GM18858 (cell line): Measurements from ENCODE around the gene TMTC2.

ENCODE experiments used
- ATAC-seq: cut with Tn5 transposase; IDR thresholded peaks from one replicate; pipeline ENCODE4 v1.9.1; 2021; ENCODE audit not compliant: unreplicated experiment

Gene TMTC2

DNA sequence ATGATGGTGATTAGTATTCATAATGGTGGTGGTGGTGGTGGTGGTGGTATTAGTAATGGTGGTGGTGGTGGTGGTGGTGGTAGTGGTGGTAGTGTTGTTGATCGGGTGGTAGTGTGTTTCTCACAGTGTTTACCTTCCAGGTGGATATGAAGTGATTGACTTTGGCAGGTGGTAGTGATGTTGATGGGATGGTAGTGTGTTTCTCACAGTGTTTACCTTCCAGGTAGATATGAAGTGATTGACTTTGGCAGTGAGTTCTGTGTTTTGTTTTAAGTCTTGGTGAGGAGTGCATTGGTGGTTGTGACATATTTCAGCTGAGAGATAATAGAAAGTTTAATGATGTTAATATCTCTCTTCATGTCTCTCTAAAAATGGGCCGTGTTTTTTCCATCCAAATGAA is 189.4 kb downstream of the TMTC2 start:
- ATAC-seq, result no peak

DNA sequence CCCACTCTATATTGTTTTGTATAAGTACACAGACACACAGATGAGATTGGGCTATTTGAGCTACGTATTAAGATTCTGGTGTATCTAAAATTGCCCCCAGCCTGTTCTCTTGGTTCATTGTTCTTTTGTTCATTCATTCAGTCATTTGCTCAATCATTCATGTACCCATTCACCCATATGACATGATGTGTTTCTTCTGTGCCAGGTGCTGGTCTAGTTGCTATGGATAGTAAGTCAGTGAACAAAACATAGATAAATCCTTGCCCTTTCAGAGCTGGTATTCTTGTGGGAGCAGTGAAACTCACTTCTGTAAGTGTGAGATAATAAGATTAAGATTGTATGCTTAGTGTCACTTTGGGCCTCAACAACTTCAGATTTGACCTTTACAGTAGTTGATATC is 191.3 kb downstream of the TMTC2 start:
- no peak for ATAC-seq

DNA sequence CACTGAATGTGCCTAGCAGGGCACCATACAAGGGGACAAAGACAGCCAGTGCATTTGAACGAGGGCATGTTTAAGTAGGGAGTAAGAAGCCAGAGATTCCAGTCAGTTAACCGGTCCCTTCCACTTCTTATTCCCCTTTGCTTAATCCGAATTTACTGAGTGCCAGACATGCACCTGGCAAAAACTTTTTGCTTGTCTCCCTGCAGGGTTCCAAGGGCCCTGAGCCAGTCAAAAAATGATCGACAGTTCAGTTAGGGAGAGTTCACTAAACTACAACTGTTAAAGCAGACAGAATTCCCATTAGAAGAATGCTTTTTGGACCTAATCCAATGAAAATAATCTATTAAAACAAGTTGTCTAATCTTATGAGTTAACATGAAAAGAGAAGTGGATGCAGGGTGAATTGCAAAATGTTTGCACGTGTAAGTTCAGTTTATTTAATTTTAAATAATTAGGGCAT is 193.8 kb downstream of the TMTC2 start:
- ATAC-seq, result no peak

DNA sequence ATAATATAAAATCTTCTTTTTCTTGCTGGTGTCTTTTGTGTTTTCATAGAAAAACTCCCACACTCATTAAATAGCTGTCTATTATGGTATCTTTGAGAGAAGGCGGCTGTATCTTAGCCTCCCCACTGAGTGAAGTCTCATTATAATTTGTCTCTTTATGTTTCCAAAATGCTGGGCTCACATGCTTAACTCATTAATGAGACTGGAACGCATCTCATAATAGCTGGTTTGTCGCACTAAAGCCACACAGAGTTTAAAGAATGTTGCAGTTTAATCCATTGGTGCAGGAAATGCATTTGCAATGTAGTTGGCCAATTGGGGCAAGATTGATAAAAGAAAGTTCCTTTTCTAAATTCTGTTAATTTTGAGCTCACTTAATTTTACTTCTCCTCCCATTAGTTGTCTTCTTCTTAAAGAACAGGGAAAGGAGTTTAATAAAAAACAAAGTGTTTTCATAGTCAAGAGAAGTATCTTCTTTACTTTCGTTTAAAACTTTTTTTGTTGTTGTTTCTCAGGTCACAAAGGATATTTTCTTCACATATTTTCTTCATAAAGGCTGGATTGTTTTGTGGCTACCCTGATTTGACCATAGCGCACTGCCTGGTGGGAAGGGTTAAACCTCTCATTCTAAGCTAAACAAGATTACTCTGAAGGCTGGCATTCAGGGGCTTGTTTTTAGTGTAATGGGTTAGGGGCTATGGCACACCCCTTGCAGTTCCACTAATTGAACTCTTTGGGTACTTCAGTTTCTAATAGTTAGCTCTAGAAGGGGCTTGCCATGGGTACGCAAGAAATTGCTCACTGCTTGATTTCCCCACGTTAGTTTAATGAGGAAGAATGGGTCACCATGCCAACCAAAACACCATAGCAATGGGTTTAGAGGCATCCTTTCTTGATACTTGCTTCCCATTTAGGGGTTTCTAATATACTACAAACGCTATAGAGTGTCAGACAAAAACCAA is 197.0 kb downstream of the TMTC2 start:
- ATAC-seq, result no peak

DNA sequence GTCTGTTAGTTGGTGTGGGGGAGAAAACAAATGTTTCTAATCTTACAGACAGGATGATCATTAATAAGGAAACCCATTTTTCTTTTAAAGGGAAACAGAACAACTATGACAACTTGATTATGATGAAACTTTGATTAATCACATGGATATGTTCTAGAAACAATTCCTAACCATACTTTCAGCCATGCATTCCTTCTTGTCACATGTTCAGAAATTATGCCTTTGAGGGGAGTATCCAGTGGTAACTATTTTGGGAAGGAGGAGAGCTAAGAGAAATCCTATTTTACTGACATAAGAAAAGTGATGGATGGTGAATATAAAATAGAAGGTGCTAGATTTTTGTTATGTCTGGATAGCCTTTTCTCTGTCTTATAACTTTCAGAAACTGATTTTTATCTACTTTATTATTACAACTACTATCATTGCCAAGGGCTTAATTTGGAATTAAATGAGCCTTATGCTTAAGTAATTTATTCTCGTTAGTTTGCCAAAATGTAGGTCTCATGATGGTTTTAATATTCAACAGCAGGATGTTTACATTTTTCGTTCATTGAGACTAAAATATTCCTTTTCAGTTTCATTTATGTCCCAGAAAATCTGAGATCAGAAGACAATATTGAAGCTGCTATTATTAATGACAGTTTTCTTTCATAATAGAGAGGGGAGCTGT is 200.1 kb downstream of the TMTC2 start:
- no peak for ATAC-seq

DNA sequence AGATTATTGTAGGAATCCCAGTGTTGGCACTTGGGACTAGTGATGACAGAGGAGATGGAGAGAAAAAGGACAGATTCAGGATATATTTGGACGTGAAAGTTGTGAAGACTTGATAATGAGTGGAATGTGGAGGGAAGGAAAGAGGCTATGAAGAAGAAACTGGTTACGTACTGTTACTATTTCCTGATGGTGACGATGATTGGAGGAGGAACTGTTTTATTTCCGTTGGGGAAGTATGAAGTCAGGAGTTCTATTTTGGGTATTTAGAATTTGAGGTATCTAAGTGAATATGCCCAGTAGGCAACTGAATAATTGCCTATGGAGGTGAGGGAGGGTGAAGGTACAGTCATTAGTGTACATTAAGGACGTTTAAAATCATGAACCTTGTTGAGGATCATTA is 207.2 kb downstream of the TMTC2 start:
- no peak for ATAC-seq

DNA sequence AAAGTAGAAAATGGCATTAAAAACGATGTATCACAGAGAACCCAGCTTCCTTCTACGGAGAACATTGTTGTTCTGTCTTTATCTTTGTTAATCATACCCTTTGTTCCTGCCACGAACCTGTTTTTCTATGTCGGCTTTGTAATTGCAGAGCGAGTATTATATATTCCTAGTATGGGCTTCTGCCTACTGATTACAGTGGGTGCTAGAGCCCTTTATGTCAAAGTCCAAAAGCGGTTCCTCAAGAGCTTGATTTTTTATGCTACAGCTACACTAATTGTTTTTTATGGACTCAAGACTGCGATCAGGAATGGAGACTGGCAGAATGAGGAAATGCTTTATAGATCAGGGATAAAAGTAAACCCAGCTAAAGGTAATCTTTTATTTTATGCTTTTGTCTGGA is 209.6 kb downstream of the TMTC2 start:
- no peak for ATAC-seq

DNA sequence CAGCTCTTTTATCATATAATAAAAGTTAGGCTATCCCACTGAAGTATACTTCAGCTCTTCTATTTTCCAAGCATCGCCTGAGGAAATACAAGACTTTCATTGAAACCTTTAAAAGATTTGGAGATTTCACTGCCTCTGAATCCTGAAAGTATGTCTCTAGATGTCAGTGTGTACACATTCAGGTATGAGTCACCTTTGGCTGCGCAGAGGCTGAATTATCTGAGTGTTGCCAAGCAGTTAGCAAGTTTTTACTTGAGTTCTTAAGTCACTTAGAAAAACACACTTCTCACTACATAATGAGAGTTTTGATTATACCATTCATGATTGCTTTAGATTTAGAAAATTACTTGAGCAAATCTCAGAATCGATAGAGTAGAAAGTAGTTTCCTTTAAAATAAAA is 210.3 kb downstream of the TMTC2 start:
- ATAC-seq, result no peak

DNA sequence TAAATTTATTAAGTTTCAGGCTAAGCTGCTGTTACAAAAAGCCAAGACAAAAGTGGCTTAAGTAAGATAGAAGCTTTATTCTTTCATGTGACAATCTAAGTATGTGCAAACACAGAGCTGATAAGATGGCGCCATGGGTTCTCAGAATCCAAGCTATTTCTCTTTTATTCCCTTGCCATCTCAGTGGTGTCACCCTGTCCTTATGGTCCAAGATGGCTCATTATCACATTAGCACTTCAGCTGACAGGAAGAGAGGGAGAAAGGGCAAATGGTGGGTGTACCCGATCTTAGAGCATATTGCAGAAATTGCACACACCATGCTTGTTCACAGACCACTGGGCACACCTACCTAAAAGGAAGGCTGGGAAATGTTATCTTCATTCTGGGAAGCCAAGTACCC is 211.7 kb downstream of the TMTC2 start:
- ATAC-seq, result no peak

DNA sequence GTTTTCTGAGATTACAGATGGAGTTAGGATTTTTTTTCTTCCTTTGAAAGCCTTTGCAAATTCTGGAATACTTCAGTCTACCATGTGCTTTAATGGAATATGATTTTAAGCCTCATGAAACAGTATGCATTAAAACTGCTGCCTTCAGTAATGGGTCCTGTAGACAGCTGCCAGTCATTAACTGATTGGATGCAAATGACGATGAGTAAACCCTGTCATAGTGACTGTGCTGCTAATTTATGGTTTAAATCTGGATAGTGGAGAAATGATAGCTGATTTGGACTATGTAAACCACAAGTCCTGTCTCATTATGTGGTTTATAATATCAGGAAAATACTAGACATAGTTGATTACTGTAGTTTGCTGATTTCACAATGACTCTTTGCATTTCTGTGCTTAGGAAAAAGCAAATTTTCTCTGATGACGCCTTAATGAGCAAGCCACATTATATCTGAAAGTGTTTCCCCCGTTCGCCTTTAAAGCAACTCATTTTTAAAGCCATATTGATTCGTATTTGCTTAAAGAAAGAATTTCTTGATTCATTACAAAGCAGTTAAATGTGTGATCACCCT is 217.6 kb downstream of the TMTC2 start:
- no peak for ATAC-seq

DNA sequence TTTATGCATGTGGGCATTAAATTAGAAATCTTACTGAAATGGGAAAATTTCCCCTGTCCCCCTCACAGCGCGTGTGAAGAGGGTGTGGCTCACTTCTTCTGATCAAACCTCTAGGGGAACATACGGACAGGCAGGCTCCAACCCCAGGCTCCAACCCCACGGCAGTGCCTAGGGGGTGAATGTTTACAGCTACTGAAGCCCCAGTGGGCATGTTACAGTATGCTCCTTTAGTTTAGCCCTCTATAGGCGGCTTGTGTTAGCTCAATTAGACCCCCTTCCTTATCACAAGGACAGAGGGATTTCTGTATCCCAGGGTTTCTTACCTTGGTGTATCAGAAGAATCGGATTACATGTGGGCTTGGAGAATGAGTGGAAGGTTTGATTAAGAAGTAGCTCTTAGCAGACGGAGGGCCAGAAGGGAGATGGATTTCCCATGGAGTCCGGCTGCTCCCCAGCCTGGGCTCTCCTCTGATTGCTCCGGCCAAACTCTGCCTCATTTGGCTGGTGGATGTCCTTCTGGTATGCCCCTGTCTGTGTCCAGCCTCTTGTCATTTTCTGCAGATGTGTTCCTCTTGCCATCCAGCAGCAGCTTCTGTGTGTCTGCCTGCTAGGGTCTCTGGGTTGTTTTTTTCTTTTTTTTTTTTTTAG is 223.7 kb downstream of the TMTC2 start:
- no peak for ATAC-seq

DNA sequence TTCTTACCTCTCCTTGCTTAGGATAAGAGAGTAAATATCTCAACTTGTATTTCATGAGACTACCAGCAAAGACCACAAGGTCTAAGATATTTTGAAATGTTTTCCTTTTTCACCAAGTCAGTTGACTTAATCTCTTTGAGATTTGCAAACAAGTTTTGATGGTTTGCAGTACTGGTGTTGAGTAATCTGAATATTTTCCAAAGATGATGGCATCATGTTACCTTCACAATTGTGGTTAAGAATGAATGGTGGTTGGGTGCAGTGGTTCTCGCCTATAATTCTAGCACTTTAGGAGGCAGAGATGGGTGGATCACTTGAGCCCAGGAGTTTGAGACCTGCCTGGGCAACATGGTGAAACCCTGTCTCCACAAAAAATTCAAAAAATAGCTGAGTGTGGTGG is 225.7 kb downstream of the TMTC2 start:
- no peak for ATAC-seq

DNA sequence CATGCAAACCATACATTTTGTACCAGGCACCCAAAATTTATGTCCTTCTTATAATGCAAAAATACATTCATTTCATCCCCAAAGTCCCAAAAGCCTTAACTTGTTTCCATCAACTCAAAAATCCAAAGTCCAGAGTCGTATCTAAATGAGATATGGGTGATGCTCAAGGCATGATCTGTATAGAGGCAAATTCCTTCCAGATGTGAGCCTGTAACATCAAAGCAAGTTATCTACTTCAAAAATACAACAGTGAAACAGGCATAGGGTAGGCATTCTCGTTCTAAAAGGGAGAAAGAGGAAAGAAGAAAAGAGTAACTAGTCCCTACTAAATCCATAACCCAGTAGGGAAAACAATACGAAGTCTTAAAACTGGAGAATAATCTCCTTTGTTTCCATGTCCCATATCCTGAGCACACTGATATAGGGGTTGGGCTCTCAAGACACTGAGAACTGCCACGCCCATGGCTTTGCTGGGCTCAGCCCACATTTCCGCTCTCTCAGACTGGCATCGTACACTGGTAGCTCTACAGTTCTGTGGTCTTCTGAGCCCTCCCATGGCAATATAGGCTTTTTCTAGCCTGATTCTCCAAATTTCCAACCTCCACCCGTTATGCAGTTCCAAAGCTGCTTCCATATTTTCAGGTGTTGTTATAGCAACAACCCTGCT is 232.8 kb downstream of the TMTC2 start:
- no peak for ATAC-seq

DNA sequence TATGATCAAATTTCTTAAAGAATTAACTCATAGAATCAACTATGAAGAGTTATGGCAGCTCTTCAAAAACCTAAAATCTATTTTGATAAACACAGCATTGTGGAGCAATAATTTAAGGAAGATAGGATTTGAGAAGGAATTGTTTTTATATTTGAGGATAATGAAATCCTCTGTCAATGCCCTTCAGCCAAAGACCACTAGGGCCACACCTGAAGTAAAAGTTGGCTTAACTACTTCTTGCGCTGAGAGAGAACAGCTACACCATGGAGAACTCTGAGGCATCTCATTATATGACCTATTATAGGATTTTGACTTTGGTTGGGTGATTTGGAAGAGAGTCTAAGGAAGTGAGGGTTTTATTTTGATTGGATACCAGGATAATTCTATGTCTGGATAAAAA is 237.2 kb downstream of the TMTC2 start:
- ATAC-seq, result no peak

DNA sequence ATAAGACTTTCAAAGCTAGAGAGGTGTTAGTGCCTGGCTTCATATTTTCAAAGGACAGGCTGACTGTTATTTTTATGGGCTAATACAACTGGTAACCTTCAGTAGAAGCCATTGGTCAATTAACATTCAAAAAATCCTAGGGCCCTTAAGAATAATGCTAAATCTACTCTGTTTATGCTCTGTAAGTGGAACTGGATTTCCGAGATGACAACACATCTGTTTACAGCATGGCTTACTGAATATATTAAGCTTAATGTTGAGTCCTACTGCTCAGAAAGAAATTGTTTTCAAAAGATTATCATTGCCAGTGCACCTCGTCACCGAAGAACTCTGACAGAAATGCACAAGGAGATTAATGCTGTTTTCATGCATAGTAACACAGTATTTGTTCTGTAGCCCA is 239.9 kb downstream of the TMTC2 start:
- no peak for ATAC-seq

DNA sequence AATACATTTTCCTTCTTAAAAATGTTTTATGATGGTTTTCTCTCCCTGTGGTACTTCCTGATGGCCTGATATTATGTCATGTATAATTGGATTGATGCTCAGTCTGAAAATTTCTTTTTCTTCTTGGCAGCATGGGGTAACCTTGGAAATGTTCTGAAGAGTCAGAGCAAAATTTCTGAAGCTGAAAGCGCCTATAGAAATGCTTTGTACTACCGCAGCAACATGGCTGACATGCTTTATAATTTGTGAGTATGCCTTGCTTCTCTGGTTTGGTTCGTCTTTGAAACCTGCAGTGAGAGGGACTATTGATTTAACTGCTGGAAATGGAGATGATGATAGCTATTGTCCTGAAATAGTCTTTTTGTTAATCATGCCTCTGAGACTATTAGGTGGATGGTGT is 243.6 kb downstream of the TMTC2 start:
- no peak for ATAC-seq

DNA sequence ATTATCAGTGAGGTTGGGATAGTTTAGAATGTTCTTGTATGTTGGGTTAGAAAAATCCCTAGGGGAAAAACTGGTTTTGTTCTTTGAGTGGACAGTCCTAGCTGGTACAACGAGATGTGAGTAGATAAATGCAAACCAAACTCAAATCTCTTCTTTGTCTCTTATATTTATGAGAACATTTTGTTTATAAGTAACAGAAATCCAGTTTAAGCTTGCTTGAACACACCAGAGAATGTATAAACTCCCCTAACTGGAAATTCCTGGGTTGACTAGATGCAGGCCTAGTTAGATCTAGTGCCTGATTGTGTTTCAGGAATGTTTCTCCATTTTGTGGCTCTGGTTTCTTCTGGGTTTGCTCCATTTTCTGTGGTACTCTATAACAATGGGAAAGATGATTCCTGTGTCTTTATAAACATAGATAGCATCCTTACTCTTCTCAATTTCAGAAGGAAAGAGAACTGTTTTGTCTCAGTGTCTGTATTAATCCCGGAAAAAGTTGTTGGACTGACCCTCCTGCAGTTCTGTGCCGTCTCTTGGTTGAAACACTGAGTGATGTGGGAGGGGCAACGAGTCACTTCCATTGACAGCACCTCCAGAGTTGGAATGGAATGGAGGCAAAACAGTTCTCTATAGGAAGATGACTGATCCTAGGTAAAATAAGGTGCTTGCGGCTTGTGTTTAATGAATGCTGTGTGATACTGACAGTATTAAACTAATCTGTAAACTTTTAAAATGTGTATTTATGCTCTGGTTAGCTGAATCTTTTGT is 244.8 kb downstream of the TMTC2 start:
- no peak for ATAC-seq

DNA sequence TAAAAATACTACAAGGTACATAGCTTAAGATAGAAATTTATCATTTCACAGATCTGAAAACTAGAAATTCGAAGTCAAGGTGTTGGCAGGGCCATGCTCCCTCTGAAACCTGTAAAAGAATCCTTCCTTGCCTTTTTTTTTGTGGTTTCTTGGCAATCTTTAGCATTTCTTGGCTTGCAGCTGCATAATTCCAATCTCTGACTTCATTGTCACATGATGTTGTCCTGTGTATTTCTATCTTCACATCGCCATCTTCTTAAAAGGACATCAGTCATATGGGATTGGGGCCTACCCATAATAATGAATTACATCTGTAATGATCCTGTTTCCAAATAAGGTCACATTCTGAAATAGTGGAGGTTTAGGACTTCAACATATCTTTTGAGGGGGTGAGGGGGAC is 250.4 kb downstream of the TMTC2 start:
- ATAC-seq, result no peak

DNA sequence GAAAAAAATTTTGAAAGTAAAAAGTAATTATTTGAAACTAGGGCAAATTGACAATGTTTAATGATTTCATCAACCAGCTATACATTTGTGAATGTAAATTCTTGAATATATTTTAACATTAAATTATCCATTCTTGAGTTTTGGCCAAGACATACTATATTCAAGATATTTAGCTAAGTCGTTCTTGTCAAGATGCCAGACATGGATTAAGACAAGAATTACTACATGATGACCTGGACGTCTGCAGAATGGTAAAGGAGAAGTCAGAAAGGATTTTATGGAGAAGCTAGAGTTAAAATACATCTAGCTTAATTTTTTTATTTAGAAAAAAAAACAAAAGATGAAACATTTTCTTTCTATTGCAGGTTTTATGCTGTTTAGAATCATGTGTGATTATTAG is 255.8 kb downstream of the TMTC2 start:
- no peak for ATAC-seq

DNA sequence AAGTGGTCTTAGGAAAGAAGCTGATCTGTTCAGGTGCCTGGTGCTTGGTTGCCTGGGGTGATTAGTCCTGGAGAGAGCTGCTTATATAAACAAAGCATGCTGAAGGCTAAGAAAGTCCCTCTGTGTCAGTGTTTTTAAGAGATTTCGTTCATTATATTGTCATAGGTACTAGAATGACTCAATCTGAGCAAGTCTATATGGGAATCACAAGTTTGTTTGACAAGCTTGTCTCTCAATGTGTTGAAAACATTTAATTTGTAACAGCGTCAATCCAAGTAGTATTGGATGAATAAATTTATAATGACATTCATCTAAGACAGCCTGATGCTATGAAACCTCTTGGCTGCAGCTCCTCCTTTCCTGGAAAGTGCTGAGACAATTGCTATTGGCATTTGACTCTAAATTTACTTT is 256.3 kb downstream of the TMTC2 start:
- ATAC-seq, result no peak
